ENCODE data around the gene TCN1.

The TCN1 gene

DNA sequence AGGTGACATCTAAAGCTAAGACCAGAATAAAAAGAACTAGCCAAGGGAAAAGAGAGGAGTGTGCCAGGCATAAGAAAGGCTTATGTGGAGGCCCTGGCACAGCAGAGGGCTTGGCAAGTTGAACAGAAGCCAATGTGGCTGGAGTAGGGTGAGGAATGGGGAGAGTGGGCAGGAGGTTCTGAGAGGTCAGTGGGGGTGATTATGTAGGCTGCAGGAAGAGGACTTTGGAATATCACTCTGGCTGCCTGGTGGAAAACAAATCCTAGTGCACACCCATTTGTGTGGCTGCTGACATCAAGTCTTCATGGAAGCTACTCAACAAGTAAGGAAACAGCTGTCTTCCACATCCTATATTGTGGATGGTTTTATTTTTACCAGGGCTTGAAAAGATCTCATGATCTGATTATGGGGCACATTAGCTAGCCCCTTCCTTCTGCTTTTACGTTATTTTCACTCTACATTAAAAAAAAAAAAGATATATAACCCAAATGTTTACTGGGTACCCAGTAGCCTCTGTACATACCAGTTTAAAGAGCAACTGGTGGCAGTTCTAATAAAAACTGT, 59.2 kb downstream of the TCN1 start:
- no peak for DNase-seq (ENCODE audit: low spot score)

DNA sequence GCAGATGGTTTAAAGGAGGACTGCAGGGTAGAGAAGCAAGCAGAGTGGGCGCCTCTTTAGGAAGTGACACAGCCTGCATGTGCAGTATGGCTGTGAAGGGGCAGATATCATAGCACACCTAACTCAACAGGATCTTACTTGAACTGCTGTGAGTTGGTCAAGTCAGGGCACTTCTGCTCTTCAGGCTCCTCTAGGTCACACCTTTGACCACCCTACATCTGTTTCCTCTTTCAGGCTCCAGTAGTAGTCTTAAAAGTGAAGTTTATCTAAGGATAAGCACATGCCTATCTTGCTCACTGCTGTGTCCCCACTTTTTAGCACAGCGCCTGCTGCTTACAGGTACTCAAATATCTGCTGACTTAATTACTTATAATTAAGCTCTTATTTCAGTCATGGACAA, 62.2 kb downstream of the TCN1 start:
- no peak for DNase-seq (ENCODE audit: low spot score)
